GM19099 (cell line): ENCODE measurements around the gene UBR3.

Experiments
- POLR2A ChIP-seq: IDR thresholded peaks from 3 replicates; pipeline ENCODE4 v1.6.1; 2011; ENCODE audit warnings: low read depth; ENCODE audit not compliant: insufficient read length; ENCODE audit errors: extremely low read depth

UBR3 gene

GRCh38 chr2:170087413-170087793 lies 260.1 kb downstream of the UBR3 start:
- no peak for TF ChIP-seq POLR2A

- no peak for TF ChIP-seq POLR2A
These were observed 261.5 kb downstream of the UBR3 start for GRCh38 chr2:170088776-170089175.

- no peak for TF ChIP-seq POLR2A
These were observed 263.0 kb downstream of the UBR3 start for GRCh38 chr2:170090229-170090628.

- no peak for TF ChIP-seq POLR2A
These were observed 264.2 kb downstream of the UBR3 start for GRCh38 chr2:170091436-170091835.

GRCh38 chr2:170092436-170093060 lies 265.3 kb downstream of the UBR3 start:
- no peak for TF ChIP-seq POLR2A

- no peak for TF ChIP-seq POLR2A
These were observed 268.1 kb downstream of the UBR3 start for GRCh38 chr2:170095380-170095779.

GRCh38 chr2:170098626-170099312 lies 271.5 kb downstream of the UBR3 start:
- no peak for TF ChIP-seq POLR2A

- TF ChIP-seq POLR2A: no peak
These were observed 274.5 kb downstream of the UBR3 start for GRCh38 chr2:170101789-170102188.

- no peak for TF ChIP-seq POLR2A
These were observed 279.0 kb downstream of the UBR3 start for GRCh38 chr2:170106102-170106840.

GRCh38 chr2:170113168-170113894 lies 286.1 kb downstream of the UBR3 start:
- TF ChIP-seq POLR2A: no peak

- no peak for TF ChIP-seq POLR2A
These were observed 288.4 kb downstream of the UBR3 start for GRCh38 chr2:170115501-170116229.

- TF ChIP-seq POLR2A: no peak
These were observed 291.4 kb downstream of the UBR3 start for GRCh38 chr2:170118641-170119040.

GRCh38 chr2:170121689-170122088 lies 294.4 kb downstream of the UBR3 start:
- no peak for TF ChIP-seq POLR2A

- no peak for TF ChIP-seq POLR2A
These were observed 295.8 kb downstream of the UBR3 start for GRCh38 chr2:170122883-170123547.
